HG02981 (cell line): Measurements from ENCODE around the gene SHLD2.
A peak's percentile ranks its signal among the peaks of the same experiment; 100 is the strongest.
"Not testable (repeated sequence)": the region's sequence is repeated elsewhere in the genome, so short reads cannot be mapped to it uniquely, and the experiment has no call there.

Experiments
- ATAC-seq: cut with Tn5 transposase; IDR thresholded peaks from one replicate; pipeline ENCODE4 v1.9.1; 2021; ENCODE audit warnings: mild to moderate bottlenecking, moderate library complexity; ENCODE audit not compliant: unreplicated experiment

Gene SHLD2

DNA sequence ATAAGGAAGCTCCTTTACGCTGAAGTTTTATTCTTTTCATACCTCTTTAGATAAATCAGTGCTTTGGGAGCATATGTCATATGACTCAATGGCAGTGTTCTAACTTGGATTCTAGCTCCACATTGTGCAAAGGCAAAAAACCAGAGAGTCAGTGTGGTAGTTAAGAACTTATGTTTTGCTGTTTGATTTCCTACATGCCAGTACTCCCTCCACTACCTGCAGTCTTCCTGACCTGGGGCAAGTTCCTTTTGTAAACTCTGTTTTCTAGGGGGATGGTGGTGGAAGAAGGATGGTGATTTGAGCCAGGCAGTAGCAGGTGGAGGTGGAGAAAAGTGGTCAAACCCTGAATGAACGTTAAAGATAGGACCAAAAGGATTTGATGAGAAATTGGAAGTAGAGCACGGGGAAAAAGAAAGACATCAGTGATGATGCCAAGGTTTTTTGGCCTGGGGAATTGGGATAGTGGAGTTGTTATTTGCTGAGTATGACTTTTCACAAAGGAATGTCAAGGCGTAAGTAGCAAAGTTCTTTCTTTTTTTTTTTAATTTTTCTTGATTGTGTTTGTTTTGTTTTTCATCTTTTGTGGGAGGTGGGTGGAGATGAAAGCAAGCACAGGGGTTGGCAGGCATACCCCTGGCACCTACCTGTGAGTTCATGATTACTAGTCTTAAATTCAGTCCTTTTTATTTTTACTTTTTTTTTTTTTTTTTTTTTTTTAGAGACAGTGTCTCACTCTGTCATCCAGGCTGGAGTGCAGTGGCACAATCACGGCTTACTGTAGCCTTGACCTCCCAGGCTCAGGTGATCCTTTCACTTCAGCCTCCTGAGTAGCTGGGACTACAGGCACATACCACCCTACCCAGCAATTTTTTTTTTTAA lies 47.5 kb downstream of the SHLD2 start:
- ATAC-seq = not testable (repeated sequence)

DNA sequence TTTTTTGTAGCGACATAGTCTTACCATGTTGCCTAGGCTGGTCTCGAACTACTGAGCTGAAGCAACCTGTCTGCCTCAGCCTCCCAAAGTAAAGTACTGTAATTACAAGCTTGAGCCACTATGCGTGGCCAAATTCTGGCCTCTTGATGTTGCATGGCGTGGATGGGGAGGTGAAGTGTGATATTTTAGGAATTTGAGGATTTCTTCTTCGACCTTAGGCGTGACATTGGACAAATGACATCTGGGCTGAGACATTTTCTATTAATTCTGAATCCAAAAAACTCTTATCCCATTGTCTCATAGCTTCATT lies 48.1 kb downstream of the SHLD2 start:
- not testable (repeated sequence) for ATAC-seq

- ATAC-seq = not testable (repeated sequence)
Measured at GRCh38 chr10:87145598-87145997, 50.6 kb downstream of the SHLD2 start.

GRCh38 chr10:87149020-87149609 lies 54.1 kb downstream of the SHLD2 start:
- ATAC-seq = not testable (repeated sequence)

GRCh38 chr10:87151516-87151915 lies 56.5 kb downstream of the SHLD2 start:
- ATAC-seq = not testable (repeated sequence)

DNA sequence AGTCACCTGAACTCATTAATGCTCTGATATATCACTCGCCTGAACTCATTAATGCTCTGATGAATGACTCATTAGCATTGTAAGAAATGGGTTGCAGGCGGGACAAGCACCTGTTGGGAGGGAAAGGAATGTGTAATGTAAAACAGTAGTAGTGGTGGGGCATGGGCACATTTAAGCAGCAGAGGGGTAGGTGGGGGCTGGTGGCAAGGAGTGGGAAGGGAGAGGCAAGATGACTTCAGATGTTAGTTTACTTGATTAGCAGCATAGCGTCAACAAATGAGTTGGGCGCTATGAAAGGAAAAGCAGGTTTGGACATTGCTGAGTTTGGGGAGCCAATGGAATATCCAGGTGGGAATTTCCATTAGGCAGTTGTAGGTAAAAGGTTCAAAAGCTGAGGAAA lies 61.8 kb downstream of the SHLD2 start:
- not testable (repeated sequence) for ATAC-seq

- ATAC-seq = not testable (repeated sequence)
Measured at GRCh38 chr10:87157821-87158220, 62.8 kb downstream of the SHLD2 start.

GRCh38 chr10:87162703-87163293 lies 67.8 kb downstream of the SHLD2 start:
- not testable (repeated sequence) for ATAC-seq

- not testable (repeated sequence) for ATAC-seq
Measured at GRCh38 chr10:87163414-87163813, 68.4 kb downstream of the SHLD2 start.

GRCh38 chr10:87169857-87170256 lies 74.9 kb downstream of the SHLD2 start:
- ATAC-seq = not testable (repeated sequence)

DNA sequence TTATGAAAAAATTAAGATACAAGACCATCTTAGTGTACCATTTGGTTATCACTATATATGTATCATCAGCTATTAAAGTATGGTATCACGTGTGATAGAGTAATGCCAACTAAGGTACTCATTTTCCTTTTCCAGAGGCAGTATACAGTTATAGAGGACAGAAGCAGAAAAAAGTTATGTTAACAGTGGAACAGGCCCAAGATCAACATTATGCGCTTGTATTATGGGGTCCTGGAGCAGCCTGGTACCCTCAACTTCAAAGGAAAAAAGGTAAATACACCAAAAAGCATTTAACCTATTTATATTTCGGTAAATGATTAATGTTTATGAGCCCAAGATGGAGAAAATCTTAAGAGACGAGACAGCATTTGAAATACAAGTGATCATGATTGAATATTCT lies 75.7 kb downstream of the SHLD2 start:
- ATAC-seq = not testable (repeated sequence)

DNA sequence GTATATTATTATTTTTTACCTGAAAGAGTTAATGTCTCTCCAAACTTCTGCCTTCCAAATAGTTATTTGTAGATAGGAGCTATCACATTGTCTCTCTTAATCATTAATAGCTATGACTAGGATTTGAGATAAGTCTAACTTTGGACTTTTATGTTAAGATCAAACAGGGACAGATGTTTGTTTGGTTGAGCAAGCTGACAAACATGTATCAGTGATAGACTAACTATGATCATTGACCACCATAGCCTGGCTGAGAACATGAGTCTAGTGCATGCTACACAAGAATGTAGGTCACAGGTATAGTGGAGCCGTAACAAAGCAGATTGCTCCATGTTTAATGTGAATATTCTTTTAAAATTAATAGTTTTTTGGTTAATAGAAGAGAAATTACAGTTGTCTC lies 76.7 kb downstream of the SHLD2 start:
- ATAC-seq = not testable (repeated sequence)

GRCh38 chr10:87172178-87172577 lies 77.2 kb downstream of the SHLD2 start:
- not testable (repeated sequence) for ATAC-seq

DNA sequence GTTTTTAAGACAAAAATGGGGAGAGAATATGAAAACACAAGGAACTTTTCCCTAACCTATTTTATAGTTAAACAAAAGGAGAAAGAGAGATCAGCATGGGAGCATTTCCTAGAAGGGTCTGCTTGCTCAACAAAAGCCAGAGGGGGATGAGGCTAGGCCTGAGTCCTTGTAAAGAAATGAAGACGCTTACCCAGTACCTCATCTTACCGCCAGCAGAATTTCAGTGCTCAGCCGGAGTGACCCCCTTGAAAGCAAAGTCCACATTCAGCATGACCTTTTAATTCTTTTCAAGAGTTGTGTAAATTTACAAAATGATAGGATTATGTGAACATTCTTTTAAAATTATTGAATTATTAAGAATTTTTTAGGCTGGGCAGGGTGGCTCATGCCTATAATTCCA lies 82.6 kb downstream of the SHLD2 start:
- not testable (repeated sequence) for ATAC-seq

DNA sequence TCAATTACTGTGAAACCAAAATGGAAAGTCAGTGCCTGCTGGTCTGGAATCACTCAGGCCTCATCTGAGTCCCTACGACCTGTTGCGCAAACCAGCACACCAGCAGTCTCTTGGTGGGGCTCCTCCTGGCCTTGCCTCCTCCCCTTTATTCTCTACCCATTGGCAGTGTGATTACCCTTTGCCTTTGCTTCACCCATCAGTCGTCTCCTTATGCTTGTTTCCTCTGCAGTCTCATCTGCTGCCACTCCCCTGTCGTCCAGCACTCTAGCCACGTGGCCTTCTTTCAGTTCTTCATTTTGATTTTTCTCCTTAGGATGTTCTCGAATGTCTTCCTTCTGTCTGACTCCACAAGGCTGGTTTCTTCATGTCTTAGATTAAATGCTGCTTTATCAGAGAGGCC lies 89.4 kb downstream of the SHLD2 start:
- ATAC-seq = not testable (repeated sequence)

GRCh38 chr10:87186016-87186415 lies 91.0 kb downstream of the SHLD2 start:
- ATAC-seq = not testable (repeated sequence)

DNA sequence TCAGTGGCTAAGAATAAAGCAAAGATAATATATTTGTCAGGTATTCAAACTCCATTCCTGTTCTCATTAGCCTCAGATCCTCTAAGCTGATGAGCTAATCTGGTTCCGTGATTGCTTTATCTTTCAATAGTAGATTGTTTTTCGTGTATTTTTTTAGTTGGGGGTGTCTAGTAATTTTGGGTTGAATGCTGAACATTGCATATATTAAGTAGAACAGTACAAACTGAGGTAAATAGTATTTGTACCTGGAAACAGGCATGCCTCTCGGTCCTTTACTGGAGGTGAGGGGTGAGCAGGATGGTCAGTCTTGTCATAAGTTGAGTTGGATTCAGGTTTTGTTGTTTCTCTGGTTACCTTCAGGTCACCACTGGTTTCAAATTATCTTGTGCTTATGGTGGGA lies 92.6 kb downstream of the SHLD2 start:
- not testable (repeated sequence) for ATAC-seq

DNA sequence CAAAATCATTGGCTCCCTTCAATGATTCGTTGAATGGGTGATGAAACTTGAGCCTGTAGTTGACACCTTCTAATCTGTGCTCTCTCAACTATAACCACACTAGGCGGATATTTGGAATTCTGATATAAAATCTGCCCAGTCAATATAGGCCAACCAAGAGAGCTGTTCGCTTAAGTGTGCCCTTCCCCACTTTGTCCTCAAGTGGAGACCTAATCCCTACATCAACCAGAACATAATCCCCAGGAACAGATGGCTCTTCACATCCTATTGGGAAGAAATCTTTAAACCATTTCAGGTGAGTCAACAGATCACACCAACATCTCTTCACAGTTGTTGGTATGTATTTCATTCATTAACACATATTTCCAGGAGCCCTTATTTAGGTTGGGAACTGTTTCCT lies 96.8 kb downstream of the SHLD2 start:
- not testable (repeated sequence) for ATAC-seq

- peak; percentile 45 for ATAC-seq
Measured at GRCh38 chr10:87200924-87201323, 105.9 kb downstream of the SHLD2 start.

DNA sequence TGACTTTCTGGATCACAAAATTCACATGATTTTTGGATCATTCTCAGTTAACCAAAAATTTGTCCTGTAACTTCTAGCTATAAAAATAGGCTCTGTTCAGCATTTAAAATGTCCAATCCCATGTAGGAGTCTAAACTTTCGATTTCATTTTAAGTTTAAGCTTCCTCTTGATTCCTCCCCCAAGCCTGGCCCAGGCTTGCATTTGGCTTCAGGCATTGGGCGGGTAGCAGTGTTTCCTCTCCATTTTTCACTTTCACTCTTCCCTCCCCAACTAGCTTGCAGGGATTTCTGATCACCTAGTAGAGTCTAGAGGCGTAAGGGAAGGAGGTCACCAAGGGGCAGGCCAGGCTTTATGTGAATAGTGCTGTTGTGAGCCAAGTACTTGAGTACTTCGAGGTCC lies 109.8 kb downstream of the SHLD2 start:
- not testable (repeated sequence) for ATAC-seq

DNA sequence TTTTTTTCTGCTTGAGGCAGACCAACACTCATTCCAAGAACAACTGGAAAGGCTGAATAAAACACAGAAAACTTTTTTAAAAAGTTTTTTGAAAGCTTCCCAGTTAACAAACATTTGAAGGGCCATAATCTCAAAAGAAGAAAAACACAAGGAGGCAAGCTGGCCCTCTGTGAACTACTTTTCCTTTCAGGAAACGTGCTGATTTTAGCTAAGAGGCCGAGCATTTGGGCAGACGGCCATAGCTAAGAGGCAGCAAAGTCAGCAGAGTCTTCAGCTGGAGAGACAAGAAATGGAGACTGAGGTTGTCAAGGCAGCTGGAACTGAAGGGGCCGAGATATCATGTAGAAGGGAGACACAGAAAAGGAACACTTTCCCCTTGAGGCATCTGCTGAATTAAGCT lies 111.9 kb downstream of the SHLD2 start:
- ATAC-seq = not testable (repeated sequence)

DNA sequence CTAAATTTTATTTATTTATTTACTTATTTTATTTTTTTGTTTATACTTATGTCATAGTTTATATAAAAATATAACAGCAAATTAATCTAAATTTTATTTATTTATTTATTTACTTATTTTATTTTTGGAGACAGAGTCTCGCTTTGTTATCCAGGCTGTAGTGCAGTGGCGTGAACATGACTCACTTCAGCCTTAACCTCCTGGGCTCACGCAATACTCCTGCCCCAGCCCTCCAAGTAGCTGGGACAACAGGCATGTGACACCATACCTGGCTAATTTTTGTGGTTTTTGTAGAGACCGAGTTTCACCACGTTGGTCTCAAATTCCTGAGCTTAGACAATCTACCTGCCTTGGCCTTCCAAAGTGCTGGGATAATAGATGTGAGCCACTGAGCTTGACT lies 115.3 kb downstream of the SHLD2 start:
- ATAC-seq = not testable (repeated sequence)
